SH-SY5Y (cell line): Measurements from ENCODE around the gene UNC13A.

Experiments
- GATA2 ChIP-seq: IDR thresholded peaks from 2 replicates; pipeline ENCODE4 v1.6.1; 2011; ENCODE audit warnings: mild to moderate bottlenecking, low read depth, low read length
- GATA3 ChIP-seq: IDR thresholded peaks from 2 replicates; pipeline ENCODE4 v1.6.1; 2011; ENCODE audit warnings: low read depth, mild to moderate bottlenecking, low read length, moderate library complexity

- TF ChIP-seq GATA2 (no peak), GATA3 (no peak)
These were observed 45.0 kb upstream of the UNC13A start for GRCh38 chr19:17733127-17733526.
